Central memory CD8-positive, alpha-beta T cell (primary cell): Measurements from ENCODE around the gene KIR3DL3.
A peak's percentile ranks its signal among the peaks of the same experiment; 100 is the strongest.
"Not testable (repeated sequence)": the region's sequence is repeated elsewhere in the genome, so short reads cannot be mapped to it uniquely, and the experiment has no call there.

Source experiments
- ATAC-seq: fragments of 150-1000 bp; cut with Tn5 transposase; replicated peaks from 2 replicates; pipeline ENCODE4 v1.10.0; 2022; ENCODE audit warnings: mild to moderate bottlenecking, moderate FRiP score, moderate number of reproducible peaks; ENCODE audit not compliant: poor library complexity, severe bottlenecking; ENCODE audit errors: extremely low read depth
- DNase-seq, 2 donors: peaks; one replicate each; pipeline ENCODE4 v3.0.0; 2021; ENCODE audit warnings: low spot score in 2 of 2
- H3K27ac Mint-ChIP-seq: one replicate; pipeline ENCODE4 v1.8.0; 2022; ENCODE audit warnings: low read depth, mild to moderate bottlenecking, moderate library complexity, mixed read lengths
- H3K27me3 Mint-ChIP-seq: one replicate; pipeline ENCODE4 v1.8.0; 2022; ENCODE audit warnings: mixed read lengths
- H3K36me3 Mint-ChIP-seq: one replicate; pipeline ENCODE4 v1.8.0; 2022; ENCODE audit warnings: mild to moderate bottlenecking, moderate library complexity, mixed read lengths; ENCODE audit not compliant: insufficient read depth
- H3K4me1 Mint-ChIP-seq: one replicate; pipeline ENCODE4 v1.8.0; 2022; ENCODE audit warnings: mixed read lengths
- H3K4me3 Mint-ChIP-seq: one replicate; pipeline ENCODE4 v1.8.0; 2022; ENCODE audit warnings: mild to moderate bottlenecking, moderate library complexity, mixed read lengths
- H3K9me3 Mint-ChIP-seq: one replicate; pipeline ENCODE4 v1.8.0; 2022; ENCODE audit warnings: mixed read lengths

The KIR3DL3 gene

DNA sequence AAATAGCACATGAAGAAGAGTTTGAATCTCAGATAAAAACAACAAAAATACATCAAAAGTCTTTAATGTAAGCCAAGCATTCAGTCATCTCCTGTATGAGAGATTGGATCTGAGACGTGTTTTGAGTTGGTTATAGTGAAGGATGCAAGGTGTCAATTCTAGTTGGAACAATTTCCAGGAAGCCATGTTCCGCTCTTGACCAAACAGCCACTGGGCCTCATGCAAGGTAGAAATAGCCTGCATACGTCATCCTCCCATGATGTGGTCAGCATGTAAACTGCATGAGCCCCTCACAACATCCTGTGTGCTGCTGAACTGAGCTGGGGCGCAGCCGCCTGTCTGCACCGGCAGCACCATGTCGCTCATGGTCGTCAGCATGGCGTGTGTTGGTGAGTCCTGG lies at the start of gene KIR3DL3:
Gene KIR3DL3, plus strand, starts transcription at position 301 of the 400 bp plus-strand sequence. Its CDS starts 55 bp downstream, at position 356.
- ATAC-seq: no peak

GRCh38 chr19:54676210-54676834 lies 47.9 kb upstream of the KIR3DL3 start:
- H3K36me3 Mint-ChIP-seq, H3K4me1 Mint-ChIP-seq, ATAC-seq, H3K27ac Mint-ChIP-seq, DNase-seq, H3K4me3 Mint-ChIP-seq, H3K9me3 Mint-ChIP-seq: not testable (repeated sequence)
- peaks cover 41% of the 10 kb centered on the region for H3K27me3 Mint-ChIP-seq

More for the DNA sequence above, at the start of gene KIR3DL3:
- Mint-ChIP-seq H3K27ac (no peak within 1 kb of the TSS), H3K4me1 (no peaks in the 10 kb centered on the region), H3K36me3 (no peaks in the 10 kb centered on the region), H3K9me3 (peaks cover 16% of the 10 kb centered on the region), H3K27me3 (peaks cover 44% of the 10 kb centered on the region), H3K4me3 (no peak within 1 kb of the TSS)
- DNase-seq: no peak

DNA sequence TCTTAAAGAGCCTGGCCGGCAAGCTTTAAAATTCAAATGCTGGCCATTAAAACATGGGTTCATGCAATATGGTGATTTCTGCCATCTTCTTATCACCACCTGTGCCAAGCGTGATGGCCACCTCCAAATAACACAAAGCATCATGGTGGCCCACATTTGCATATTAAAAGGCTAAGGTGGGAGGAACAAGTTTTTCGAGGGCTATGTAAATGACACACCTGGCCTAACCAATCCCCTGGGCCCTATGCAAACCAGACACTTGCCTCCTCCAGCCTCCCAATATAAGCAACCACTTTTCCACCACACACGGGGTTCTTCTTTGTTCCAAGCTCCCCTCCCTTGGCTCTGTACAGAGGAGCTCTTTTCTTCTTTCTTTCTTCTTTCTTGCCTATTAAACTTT lies 47.0 kb upstream of the KIR3DL3 start:
- Mint-ChIP-seq H3K4me3 (no peak overlapping the region), H3K4me1 (no peaks in the 10 kb centered on the region)

DNA sequence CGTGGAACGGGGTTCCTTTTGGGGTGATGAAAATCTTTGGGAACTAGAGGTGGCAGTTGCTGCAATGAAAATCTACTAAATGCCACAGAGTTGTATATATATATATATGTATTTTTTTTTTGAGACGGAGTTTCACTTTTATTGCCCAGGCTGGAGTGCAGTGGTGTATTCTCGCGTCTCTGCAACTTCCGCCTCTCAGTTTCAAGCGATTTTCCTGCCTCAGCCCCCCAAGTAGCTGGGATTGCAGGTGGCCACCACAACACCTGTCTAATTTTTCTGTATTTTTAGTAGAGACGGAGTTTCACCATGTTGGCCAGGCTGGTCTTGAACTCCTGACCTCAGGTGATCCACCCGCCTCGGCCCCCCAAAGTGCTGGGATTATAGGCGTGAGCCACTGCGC lies 42.6 kb upstream of the KIR3DL3 start:
- not testable (repeated sequence) for H3K4me3 Mint-ChIP-seq, DNase-seq, H3K9me3 Mint-ChIP-seq, H3K27ac Mint-ChIP-seq, H3K36me3 Mint-ChIP-seq, ATAC-seq, H3K4me1 Mint-ChIP-seq
- H3K27me3 Mint-ChIP-seq: peaks cover 73% of the 10 kb centered on the region

More for the DNA sequence above, 47.0 kb upstream of the KIR3DL3 start:
- DNase-seq (no peak), ATAC-seq (no peak)
- no peaks in the 10 kb centered on the region for H3K9me3 Mint-ChIP-seq
- peaks cover 40% of the 10 kb centered on the region for H3K27me3 Mint-ChIP-seq
- peaks cover 2% of the 10 kb centered on the region for H3K36me3 Mint-ChIP-seq
- no peak overlapping the region for H3K27ac Mint-ChIP-seq

GRCh38 chr19:54682306-54682856 lies 41.9 kb upstream of the KIR3DL3 start:
- DNase-seq: no peak

DNA sequence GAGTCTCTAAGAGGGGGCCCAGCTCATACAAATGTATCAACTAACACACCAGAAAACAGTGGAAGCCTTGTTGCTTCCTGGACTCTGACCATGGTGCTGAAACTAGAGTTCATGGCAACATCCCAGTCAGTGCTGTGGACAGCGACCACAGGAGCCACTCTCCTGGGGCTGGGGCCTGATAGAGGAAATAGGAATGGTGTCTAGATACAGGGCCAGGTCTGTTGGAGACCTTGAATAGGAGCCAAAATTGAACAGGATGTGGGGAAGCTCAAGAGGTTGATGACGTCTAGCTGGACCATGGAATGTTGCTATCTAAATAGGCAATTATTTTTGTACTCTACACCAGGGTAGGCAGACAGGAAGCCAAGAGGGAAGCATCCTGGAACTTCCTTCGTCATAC lies 39.7 kb upstream of the KIR3DL3 start:
- Mint-ChIP-seq H3K4me3 (no peak overlapping the region), H3K36me3 (no peaks in the 10 kb centered on the region), H3K9me3 (no peaks in the 10 kb centered on the region), H3K27ac (no peak overlapping the region), H3K4me1 (no peaks in the 10 kb centered on the region), H3K27me3 (peaks cover 77% of the 10 kb centered on the region)
- ATAC-seq (no peak), DNase-seq (no peak)

More at GRCh38 chr19:54682306-54682856, 41.9 kb upstream of the KIR3DL3 start:
- H3K36me3 Mint-ChIP-seq: no peaks in the 10 kb centered on the region
- H3K9me3 Mint-ChIP-seq: no peaks in the 10 kb centered on the region
- H3K27me3 Mint-ChIP-seq: peaks cover 73% of the 10 kb centered on the region
- ATAC-seq: no peak
- H3K4me3 Mint-ChIP-seq: no peak overlapping the region
- no peaks in the 10 kb centered on the region for H3K4me1 Mint-ChIP-seq
- no peak overlapping the region for H3K27ac Mint-ChIP-seq

DNA sequence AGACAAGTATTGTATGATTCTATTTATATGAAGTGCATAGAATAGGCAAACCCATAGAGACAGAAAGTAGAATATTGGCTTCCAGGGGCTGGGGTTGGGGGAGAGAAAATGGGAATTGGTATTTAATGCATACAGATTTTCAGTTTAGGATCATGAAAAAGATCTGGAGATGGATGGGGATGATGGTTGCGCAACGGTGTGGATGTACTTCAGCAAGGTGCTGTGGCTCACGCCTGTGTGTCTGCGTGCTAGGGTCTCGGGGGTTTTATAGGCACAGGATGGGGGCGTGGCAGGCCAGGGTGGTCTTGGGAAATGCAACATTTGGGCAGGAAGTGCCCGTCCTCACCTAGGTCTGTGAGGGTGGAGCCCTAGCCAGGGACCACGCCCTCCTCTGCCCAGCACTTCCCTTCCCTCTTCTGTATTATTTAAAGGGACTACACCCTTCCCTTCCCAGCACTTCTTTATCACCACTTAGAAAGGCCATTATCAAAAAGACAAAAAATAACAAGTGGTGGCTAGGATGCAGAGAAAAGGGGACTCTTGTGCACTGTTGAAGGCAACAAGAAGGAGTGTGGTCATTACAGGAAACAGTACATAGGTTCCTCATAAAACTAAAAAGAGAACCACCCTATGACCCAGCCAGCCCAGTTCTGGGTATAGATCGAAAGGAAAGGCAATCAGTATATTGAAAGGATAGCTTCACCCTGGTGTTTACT lies 32.5 kb upstream of the KIR3DL3 start:
- Mint-ChIP-seq H3K9me3 (peaks cover 9% of the 10 kb centered on the region), H3K4me3 (no peak overlapping the region), H3K36me3 (no peaks in the 10 kb centered on the region), H3K4me1 (peaks cover 11% of the 10 kb centered on the region), H3K27me3 (peaks cover 78% of the 10 kb centered on the region), H3K27ac (no peak overlapping the region)
- DNase-seq (no peak), ATAC-seq (no peak)

GRCh38 chr19:54692298-54692615 lies 32.0 kb upstream of the KIR3DL3 start:
- no peak overlapping the region for H3K27ac Mint-ChIP-seq
- ATAC-seq: no peak
- H3K4me1 Mint-ChIP-seq: peaks cover 11% of the 10 kb centered on the region
- peaks cover 74% of the 10 kb centered on the region for H3K27me3 Mint-ChIP-seq
- H3K4me3 Mint-ChIP-seq: no peak overlapping the region
- H3K9me3 Mint-ChIP-seq: peaks cover 9% of the 10 kb centered on the region
- no peak for DNase-seq
- H3K36me3 Mint-ChIP-seq: no peaks in the 10 kb centered on the region

- H3K27ac Mint-ChIP-seq: no peak overlapping the region
- DNase-seq: no peak
- peaks cover 9% of the 10 kb centered on the region for H3K9me3 Mint-ChIP-seq
- no peaks in the 10 kb centered on the region for H3K36me3 Mint-ChIP-seq
- peaks cover 70% of the 10 kb centered on the region for H3K27me3 Mint-ChIP-seq
- no peak for ATAC-seq
- H3K4me3 Mint-ChIP-seq: no peak overlapping the region
- peaks cover 11% of the 10 kb centered on the region for H3K4me1 Mint-ChIP-seq
These were observed 29.6 kb upstream of the KIR3DL3 start for GRCh38 chr19:54694648-54695047.

- Mint-ChIP-seq H3K27ac (no peak overlapping the region), H3K27me3 (peaks cover 80% of the 10 kb centered on the region), H3K9me3 (peaks cover 9% of the 10 kb centered on the region), H3K4me3 (peak overlapping the region; percentile 8), H3K36me3 (no peaks in the 10 kb centered on the region), H3K4me1 (peaks cover 11% of the 10 kb centered on the region)
- no peak for DNase-seq
- ATAC-seq: no peak
These were observed 28.1 kb upstream of the KIR3DL3 start for GRCh38 chr19:54696117-54696548.

GRCh38 chr19:54696766-54697165 lies 27.5 kb upstream of the KIR3DL3 start:
- Mint-ChIP-seq H3K4me3 (no peak overlapping the region), H3K9me3 (peaks cover 9% of the 10 kb centered on the region), H3K36me3 (no peaks in the 10 kb centered on the region), H3K4me1 (peaks cover 5% of the 10 kb centered on the region), H3K27me3 (peaks cover 80% of the 10 kb centered on the region), H3K27ac (no peak overlapping the region)
- DNase-seq (no peak), ATAC-seq (no peak)

DNA sequence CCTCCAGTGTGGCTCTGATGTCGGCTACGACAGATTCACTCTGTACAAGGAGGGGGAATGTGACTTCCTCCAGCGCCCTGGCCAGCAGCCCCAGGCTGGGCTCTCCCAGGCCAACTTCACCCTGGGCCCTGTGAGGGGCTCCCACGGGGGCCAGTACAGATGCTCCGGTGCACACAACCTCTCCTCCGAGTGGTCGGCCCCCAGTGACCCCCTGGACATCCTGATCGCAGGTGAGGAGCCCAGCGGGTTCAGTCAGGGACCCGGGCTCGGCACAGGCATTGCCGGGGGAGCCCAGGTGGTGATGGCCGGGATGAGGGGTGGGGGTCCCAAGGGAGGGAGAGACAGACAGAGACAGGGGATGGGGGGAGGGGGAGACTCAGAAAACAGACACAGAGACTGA lies 26.5 kb upstream of the KIR3DL3 start:
- peaks cover 73% of the 10 kb centered on the region for H3K27me3 Mint-ChIP-seq

DNA sequence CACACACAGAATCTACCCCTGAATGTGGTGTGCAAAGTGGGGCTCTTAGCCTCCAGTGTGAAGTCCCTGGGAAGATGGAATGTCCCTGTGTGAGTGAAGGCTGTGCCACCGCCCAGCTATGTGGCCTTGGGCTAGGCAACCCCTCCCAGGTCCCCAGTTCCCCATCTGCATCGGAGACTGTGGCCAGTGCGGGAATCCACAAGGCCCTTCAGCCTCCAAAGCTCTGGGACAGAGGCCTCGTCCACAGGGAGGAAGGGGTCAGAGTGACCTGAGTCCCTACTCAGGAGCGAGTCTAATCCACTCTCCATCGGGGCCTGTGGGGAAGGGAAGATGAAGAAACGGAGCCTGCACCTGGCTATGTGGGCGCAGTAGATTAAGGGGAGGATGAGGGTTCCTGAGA lies 19.3 kb upstream of the KIR3DL3 start:
- H3K4me3 Mint-ChIP-seq: no peak overlapping the region
- no peaks in the 10 kb centered on the region for H3K9me3 Mint-ChIP-seq
- ATAC-seq: no peak
- no peak overlapping the region for H3K27ac Mint-ChIP-seq
- H3K36me3 Mint-ChIP-seq: no peaks in the 10 kb centered on the region
- H3K27me3 Mint-ChIP-seq: peaks cover 21% of the 10 kb centered on the region
- DNase-seq: no peak
- H3K4me1 Mint-ChIP-seq: peaks cover 20% of the 10 kb centered on the region

More for the DNA sequence above, 26.5 kb upstream of the KIR3DL3 start:
- ATAC-seq, DNase-seq, H3K36me3 Mint-ChIP-seq, H3K9me3 Mint-ChIP-seq, H3K27ac Mint-ChIP-seq, H3K4me3 Mint-ChIP-seq, H3K4me1 Mint-ChIP-seq: not testable (repeated sequence)
